Hepatocyte (in vitro differentiated cells): Measurements from ENCODE around the gene ADAMTS2. TPM values are rescaled to one million over a fixed set of nuclear protein-coding genes. Genes with fewer than 3 reads are reported as not detected.

Source experiments
- DNase-seq: peaks from one replicate; pipeline ENCODE4 v3.0.0-alpha.2; 2016; ENCODE audit warnings: low spot score
- H2AFZ ChIP-seq: fragments of 200-600 bp; sonication (generic); 2 replicates; pipeline ENCODE4 v1.6.0; 2016; ENCODE audit warnings: antibody characterized with exemption, mild to moderate bottlenecking
- H3K27ac ChIP-seq: fragments of 200-600 bp; sonication (generic); 2 replicates; pipeline ENCODE4 v1.5.1; 2016; ENCODE audit warnings: mild to moderate bottlenecking
- H3K27me3 ChIP-seq: fragments of 200-600 bp; sonication (generic); 2 replicates; pipeline ENCODE4 v1.6.1; 2016
- H3K36me3 ChIP-seq: fragments of 200-600 bp; sonication (generic); replicated peaks from 2 replicates; pipeline ENCODE4 v1.5.1; 2016; ENCODE audit warnings: low read depth; ENCODE audit not compliant: insufficient read depth
- H3K4me1 ChIP-seq: fragments of 200-600 bp; sonication (generic); 2 replicates; pipeline ENCODE4 v1.5.1; 2016; ENCODE audit warnings: mild to moderate bottlenecking, moderate library complexity; ENCODE audit not compliant: insufficient read depth
- H3K4me2 ChIP-seq: fragments of 200-600 bp; sonication (generic); 2 replicates; pipeline ENCODE4 v1.6.0; 2016
- H3K4me3 ChIP-seq: fragments of 200-600 bp; sonication (generic); 2 replicates; pipeline ENCODE4 v1.5.1; 2016; ENCODE audit warnings: mild to moderate bottlenecking
- H3K79me2 ChIP-seq: fragments of 200-600 bp; sonication (generic); 2 replicates; pipeline ENCODE4 v1.6.0; 2017; ENCODE audit warnings: mild to moderate bottlenecking
- H3K9me2 ChIP-seq: fragments of 200-600 bp; sonication (generic); replicated peaks from 2 replicates; pipeline ENCODE4 v1.6.0; 2017; ENCODE audit warnings: mild to moderate bottlenecking; ENCODE audit not compliant: insufficient read depth
- H3K9me3 ChIP-seq: fragments of 200-600 bp; sonication (generic); 2 replicates; pipeline ENCODE4 v1.5.1; 2016; ENCODE audit warnings: low read depth, mild to moderate bottlenecking
- H4K20me1 ChIP-seq: fragments of 200-600 bp; sonication (generic); 2 replicates; pipeline ENCODE4 v1.6.0; 2016; ENCODE audit warnings: mild to moderate bottlenecking; ENCODE audit not compliant: insufficient read depth, poor library complexity, severe bottlenecking
- CTCF ChIP-seq: fragments of 200-600 bp; sonication (generic); IDR thresholded peaks from 2 replicates; pipeline ENCODE4 v1.5.1; 2016; ENCODE audit warnings: antibody characterized with exemption, mild to moderate bottlenecking; ENCODE audit not compliant: poor library complexity
- EZH2 ChIP-seq: fragments of 200-600 bp; sonication (generic); IDR thresholded peaks from 2 replicates; pipeline ENCODE4 v1.6.1; 2016; ENCODE audit warnings: antibody characterized with exemption, mild to moderate bottlenecking, borderline replicate concordance
- EZH2phosphoT487 ChIP-seq: fragments of 200-600 bp; sonication (generic); IDR thresholded peaks from one replicate; pipeline ENCODE4 v1.6.1; 2018; ENCODE audit warnings: antibody characterized with exemption, mild to moderate bottlenecking, low read depth, moderate library complexity; ENCODE audit not compliant: unreplicated experiment, severe bottlenecking
- WGBS: methylation state at CpG from one replicate; pipeline ENCODE4 v1.1.6; 2016; ENCODE audit warnings: low lambda C conversion rate; ENCODE audit errors: missing lambda C conversion rate; 5-methylcytosine and 5-hydroxymethylcytosine counted together
- polyA plus RNA-seq: library from polyadenylated mRNA; unstranded; fragments of >200 nt; fragmentation: Nextera tagmentation; extraction: Ambion mirVana; gene quantifications from 2 replicates; pipeline ENCODE4 v1.2.1, GENCODE V29; 2016
- total RNA-seq: library from RNA; depleted of rRNA; stranded (reverse); fragments of >200 nt; gene quantifications from 2 replicates; pipeline ENCODE4 v1.2.3, GENCODE V29; 2014

ADAMTS2 gene
- total and polyA plus RNA-seq, 2 experiments from 2014 or later, result 55.4 to 78.8 TPM

GRCh38 chr5:179330186-179330900, 14.9 kb downstream of the ADAMTS2 start:
- H3K9me3 ChIP-seq, result no peaks in the 10 kb centered on the region
- H3K36me3 ChIP-seq, result no peaks in the 10 kb centered on the region
- H3K9me2 ChIP-seq, result no peaks in the 10 kb centered on the region
- no peak for DNase-seq
- H3K4me2 ChIP-seq, result no peak overlapping the region
- H3K27ac ChIP-seq, result no peak overlapping the region
- 94% methylated on average over 13 of the region's 13 CpGs for WGBS
- TF ChIP-seq EZH2phosphoT487 (no peak), EZH2 (no peak), CTCF (no peak)
- H4K20me1 ChIP-seq, result no peaks in the 10 kb centered on the region
- peaks cover 6% of the 10 kb centered on the region for H3K79me2 ChIP-seq
- H2AFZ ChIP-seq, result no peak overlapping the region
- no peaks in the 10 kb centered on the region for H3K27me3 ChIP-seq
- peaks cover 18% of the 10 kb centered on the region for H3K4me1 ChIP-seq
- no peak overlapping the region for H3K4me3 ChIP-seq

- H3K4me3 ChIP-seq, result no peak overlapping the region
- no peak for DNase-seq
- H3K79me2 ChIP-seq, result peaks cover 5% of the 10 kb centered on the region
These were observed 17.0 kb downstream of the ADAMTS2 start for GRCh38 chr5:179328291-179328690.

GRCh38 chr5:179327021-179327735, 18.1 kb downstream of the ADAMTS2 start:
- Histone ChIP-seq H3K79me2 (peaks cover 5% of the 10 kb centered on the region), H3K4me1 (peaks cover 27% of the 10 kb centered on the region), H3K9me3 (no peaks in the 10 kb centered on the region), H2AFZ (no peak overlapping the region), H3K36me3 (no peaks in the 10 kb centered on the region), H3K4me2 (no peak overlapping the region), H4K20me1 (peaks cover 3% of the 10 kb centered on the region), H3K27me3 (no peaks in the 10 kb centered on the region), H3K9me2 (no peaks in the 10 kb centered on the region), H3K27ac (no peak overlapping the region), H3K4me3 (no peak overlapping the region)
- DNase-seq, result no peak
- WGBS, result 87% methylated on average over 15 of the region's 15 CpGs
- TF ChIP-seq EZH2phosphoT487 (no peak), EZH2 (no peak), CTCF (no peak)

More at GRCh38 chr5:179328291-179328690, 17.0 kb downstream of the ADAMTS2 start:
- no peak for TF ChIP-seq CTCF
- TF ChIP-seq EZH2phosphoT487, result no peak
- TF ChIP-seq EZH2, result no peak
- Histone ChIP-seq H3K4me1 (peaks cover 21% of the 10 kb centered on the region), H3K9me2 (no peaks in the 10 kb centered on the region), H4K20me1 (peaks cover 3% of the 10 kb centered on the region), H3K4me2 (no peak overlapping the region), H3K27ac (no peak overlapping the region), H3K9me3 (no peaks in the 10 kb centered on the region), H3K36me3 (no peaks in the 10 kb centered on the region), H3K27me3 (no peaks in the 10 kb centered on the region), H2AFZ (no peak overlapping the region)
- 96% methylated on average over 6 of the region's 6 CpGs for WGBS
